ENCODE data around the gene FNDC3B.

Gene FNDC3B

GRCh38 chr3:172147113-172147818 is 107.9 kb downstream of the FNDC3B start:
- TF ChIP-seq CTCF (IDR thresholded peaks at IDR 0.05; ENCODE audit: extremely low read depth, insufficient read depth, missing control alignments) = no peak

GRCh38 chr3:172148241-172148640 is 108.9 kb downstream of the FNDC3B start:
- in situ Hi-C loops (cut with MboI; ENCODE audit: low pct_unique_long_range_greater_than_20kb, low sequenced_read_pairs, unreplicated experiment) = no loop called here
- DNase-seq (ENCODE audit: low spot score) = no peak
- TF ChIP-seq CTCF (IDR thresholded peaks at IDR 0.05; ENCODE audit: extremely low read depth, insufficient read depth, missing control alignments) = no peak

More at GRCh38 chr3:172147113-172147818, 107.9 kb downstream of the FNDC3B start:
- no peak for DNase-seq (ENCODE audit: low spot score)
- in situ Hi-C loops (cut with MboI; ENCODE audit: low pct_unique_long_range_greater_than_20kb, low sequenced_read_pairs, unreplicated experiment) = no loop called here

- DNase-seq (ENCODE audit: low spot score) = no peak
- TF ChIP-seq CTCF (IDR thresholded peaks at IDR 0.05; ENCODE audit: extremely low read depth, insufficient read depth, missing control alignments) = no peak
- in situ Hi-C loops (cut with MboI; ENCODE audit: low pct_unique_long_range_greater_than_20kb, low sequenced_read_pairs, unreplicated experiment) = no loop called here
Measured at GRCh38 chr3:172148702-172149565, 109.6 kb downstream of the FNDC3B start.

GRCh38 chr3:172150268-172150667 is 110.9 kb downstream of the FNDC3B start:
- in situ Hi-C loops (cut with MboI; ENCODE audit: low pct_unique_long_range_greater_than_20kb, low sequenced_read_pairs, unreplicated experiment) = no loop called here
- TF ChIP-seq CTCF (IDR thresholded peaks at IDR 0.05; ENCODE audit: extremely low read depth, insufficient read depth, missing control alignments) = no peak
- DNase-seq (ENCODE audit: low spot score) = no peak

- in situ Hi-C loops (cut with MboI; ENCODE audit: low pct_unique_long_range_greater_than_20kb, low sequenced_read_pairs, unreplicated experiment) = no loop called here
- TF ChIP-seq CTCF (IDR thresholded peaks at IDR 0.05; ENCODE audit: extremely low read depth, insufficient read depth, missing control alignments) = no peak
Measured at GRCh38 chr3:172150913-172151650, 111.7 kb downstream of the FNDC3B start.

More at GRCh38 chr3:172150913-172151650, 111.7 kb downstream of the FNDC3B start:
- no peak for DNase-seq (ENCODE audit: low spot score)

Data from GM13977 (cell line).